ENCODE data around the gene CLP1. TPM values are rescaled to one million over a fixed set of nuclear protein-coding genes. Genes with fewer than 3 reads are reported as not detected.

Gene CLP1
- polyA plus RNA-seq, 1 donor from 2014 or later, result 18.2 TPM

DNA sequence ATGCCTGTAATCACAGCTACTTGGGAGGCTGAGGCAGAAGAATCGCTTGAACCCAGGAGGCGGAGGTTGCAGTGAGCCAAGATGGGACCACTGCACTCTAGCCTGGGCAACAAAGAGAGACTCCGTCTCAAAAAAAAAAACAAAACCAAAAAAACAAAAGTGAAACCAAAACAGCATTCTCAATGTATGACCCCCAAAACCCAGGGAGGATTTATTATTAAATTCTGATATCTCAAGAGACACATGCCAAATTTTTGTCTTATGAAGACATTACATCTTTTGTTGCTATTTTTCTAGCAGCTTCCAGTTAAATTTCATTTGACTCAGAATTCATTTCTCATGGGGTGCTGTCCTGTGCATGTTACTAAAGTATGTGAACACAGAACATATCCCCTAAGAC is 4.9 kb upstream of the CLP1 start:
- Histone ChIP-seq H3K9me2 (ENCODE audit: insufficient read depth, low read length) (no peaks in the 10 kb centered on the region), H3K9ac (ENCODE audit: low read length) (no peak overlapping the region), H2AFZ (ENCODE audit: low read depth, low read length) (no peak overlapping the region), H3K27me3 (ENCODE audit: insufficient read depth, low read depth, low read length) (no peaks in the 10 kb centered on the region), H3K36me3 (ENCODE audit: insufficient read depth, low read length) (no peaks in the 10 kb centered on the region), H3K27ac (ENCODE audit: low read length) (no peak overlapping the region), H3K79me2 (replicated peaks; ENCODE audit: insufficient read depth, low read length) (peaks cover 10% of the 10 kb centered on the region), H3K4me2 (ENCODE audit: low read length) (no peak overlapping the region), H4K20me1 (ENCODE audit: insufficient read depth) (no peaks in the 10 kb centered on the region), H3K9me3 (ENCODE audit: low read length) (no peaks in the 10 kb centered on the region), H3K4me3 (ENCODE audit: low read length) (no peak overlapping the region), H3F3A (ENCODE audit: insufficient read depth, low read length, poor library complexity, severe bottlenecking) (no peaks in the 10 kb centered on the region)
- TF ChIP-seq SMC3 (conservative IDR thresholded peaks at IDR 0.05; ENCODE audit: poor library complexity) (no peak), RAD21 (conservative IDR thresholded peaks at IDR 0.05) (no peak), POLR2AphosphoS5 (IDR thresholded peaks at IDR 0.05) (no peak), EZH2 (IDR thresholded peaks at IDR 0.05; ENCODE audit: borderline replicate concordance, insufficient read depth, low read length, poor library complexity, severe bottlenecking) (no peak), MXI1 (conservative IDR thresholded peaks at IDR 0.05; ENCODE audit: poor library complexity, severe bottlenecking) (no peak), EP300 (conservative IDR thresholded peaks at IDR 0.05; ENCODE audit: poor library complexity, severe bottlenecking) (no peak), TAF1 (IDR thresholded peaks at IDR 0.05; ENCODE audit: low read depth) (no peak)
- TF ChIP-seq, protein P1, sequence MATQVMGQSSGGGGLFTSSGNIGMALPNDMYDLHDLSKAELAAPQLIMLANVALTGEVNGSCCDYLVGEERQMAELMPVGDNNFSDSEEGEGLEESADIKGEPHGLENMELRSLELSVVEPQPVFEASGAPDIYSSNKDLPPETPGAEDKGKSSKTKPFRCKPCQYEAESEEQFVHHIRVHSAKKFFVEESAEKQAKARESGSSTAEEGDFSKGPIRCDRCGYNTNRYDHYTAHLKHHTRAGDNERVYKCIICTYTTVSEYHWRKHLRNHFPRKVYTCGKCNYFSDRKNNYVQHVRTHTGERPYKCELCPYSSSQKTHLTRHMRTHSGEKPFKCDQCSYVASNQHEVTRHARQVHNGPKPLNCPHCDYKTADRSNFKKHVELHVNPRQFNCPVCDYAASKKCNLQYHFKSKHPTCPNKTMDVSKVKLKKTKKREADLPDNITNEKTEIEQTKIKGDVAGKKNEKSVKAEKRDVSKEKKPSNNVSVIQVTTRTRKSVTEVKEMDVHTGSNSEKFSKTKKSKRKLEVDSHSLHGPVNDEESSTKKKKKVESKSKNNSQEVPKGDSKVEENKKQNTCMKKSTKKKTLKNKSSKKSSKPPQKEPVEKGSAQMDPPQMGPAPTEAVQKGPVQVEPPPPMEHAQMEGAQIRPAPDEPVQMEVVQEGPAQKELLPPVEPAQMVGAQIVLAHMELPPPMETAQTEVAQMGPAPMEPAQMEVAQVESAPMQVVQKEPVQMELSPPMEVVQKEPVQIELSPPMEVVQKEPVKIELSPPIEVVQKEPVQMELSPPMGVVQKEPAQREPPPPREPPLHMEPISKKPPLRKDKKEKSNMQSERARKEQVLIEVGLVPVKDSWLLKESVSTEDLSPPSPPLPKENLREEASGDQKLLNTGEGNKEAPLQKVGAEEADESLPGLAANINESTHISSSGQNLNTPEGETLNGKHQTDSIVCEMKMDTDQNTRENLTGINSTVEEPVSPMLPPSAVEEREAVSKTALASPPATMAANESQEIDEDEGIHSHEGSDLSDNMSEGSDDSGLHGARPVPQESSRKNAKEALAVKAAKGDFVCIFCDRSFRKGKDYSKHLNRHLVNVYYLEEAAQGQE (IDR thresholded peaks at IDR 0.05; ENCODE audit: borderline replicate concordance), result no peak
- TF ChIP-seq, protein P2, sequence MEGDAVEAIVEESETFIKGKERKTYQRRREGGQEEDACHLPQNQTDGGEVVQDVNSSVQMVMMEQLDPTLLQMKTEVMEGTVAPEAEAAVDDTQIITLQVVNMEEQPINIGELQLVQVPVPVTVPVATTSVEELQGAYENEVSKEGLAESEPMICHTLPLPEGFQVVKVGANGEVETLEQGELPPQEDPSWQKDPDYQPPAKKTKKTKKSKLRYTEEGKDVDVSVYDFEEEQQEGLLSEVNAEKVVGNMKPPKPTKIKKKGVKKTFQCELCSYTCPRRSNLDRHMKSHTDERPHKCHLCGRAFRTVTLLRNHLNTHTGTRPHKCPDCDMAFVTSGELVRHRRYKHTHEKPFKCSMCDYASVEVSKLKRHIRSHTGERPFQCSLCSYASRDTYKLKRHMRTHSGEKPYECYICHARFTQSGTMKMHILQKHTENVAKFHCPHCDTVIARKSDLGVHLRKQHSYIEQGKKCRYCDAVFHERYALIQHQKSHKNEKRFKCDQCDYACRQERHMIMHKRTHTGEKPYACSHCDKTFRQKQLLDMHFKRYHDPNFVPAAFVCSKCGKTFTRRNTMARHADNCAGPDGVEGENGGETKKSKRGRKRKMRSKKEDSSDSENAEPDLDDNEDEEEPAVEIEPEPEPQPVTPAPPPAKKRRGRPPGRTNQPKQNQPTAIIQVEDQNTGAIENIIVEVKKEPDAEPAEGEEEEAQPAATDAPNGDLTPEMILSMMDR (IDR thresholded peaks at IDR 0.05; ENCODE audit: poor library complexity, severe bottlenecking), result no peak

DNA sequence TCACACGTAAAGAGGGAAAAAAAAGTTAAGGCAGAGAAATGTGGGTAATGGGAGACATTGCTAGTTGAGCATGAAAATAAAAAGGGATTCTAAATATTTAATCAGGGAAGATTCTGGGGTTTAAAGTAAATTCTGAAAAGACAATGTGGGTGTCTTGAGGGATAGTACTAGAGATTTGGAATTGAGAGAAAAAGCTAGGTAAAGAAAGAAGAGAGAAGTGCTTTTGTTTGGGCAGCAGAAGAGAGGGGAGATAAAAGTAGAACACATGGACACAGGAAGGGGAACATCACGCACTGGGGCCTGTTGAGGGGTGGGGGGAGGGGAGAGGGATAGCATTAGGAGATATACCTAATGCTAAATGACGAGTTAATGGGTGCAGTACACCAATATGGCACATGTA is 4.4 kb upstream of the CLP1 start:
- Histone ChIP-seq H3K4me2 (ENCODE audit: low read length) (no peak overlapping the region), H3F3A (ENCODE audit: insufficient read depth, low read length, poor library complexity, severe bottlenecking) (no peaks in the 10 kb centered on the region), H3K27ac (ENCODE audit: low read length) (no peak overlapping the region), H3K9me3 (ENCODE audit: low read length) (no peaks in the 10 kb centered on the region), H2AFZ (ENCODE audit: low read depth, low read length) (no peak overlapping the region), H3K9me2 (ENCODE audit: insufficient read depth, low read length) (no peaks in the 10 kb centered on the region), H4K20me1 (ENCODE audit: insufficient read depth) (no peaks in the 10 kb centered on the region), H3K4me3 (ENCODE audit: low read length) (no peak overlapping the region), H3K79me2 (replicated peaks; ENCODE audit: insufficient read depth, low read length) (peaks cover 15% of the 10 kb centered on the region), H3K36me3 (ENCODE audit: insufficient read depth, low read length) (no peaks in the 10 kb centered on the region), H3K9ac (ENCODE audit: low read length) (no peak overlapping the region), H3K27me3 (ENCODE audit: insufficient read depth, low read depth, low read length) (no peaks in the 10 kb centered on the region)
- TF ChIP-seq SMC3 (conservative IDR thresholded peaks at IDR 0.05; ENCODE audit: poor library complexity) (no peak), EP300 (conservative IDR thresholded peaks at IDR 0.05; ENCODE audit: poor library complexity, severe bottlenecking) (no peak), RAD21 (conservative IDR thresholded peaks at IDR 0.05) (no peak), TAF1 (IDR thresholded peaks at IDR 0.05; ENCODE audit: low read depth) (no peak), MXI1 (conservative IDR thresholded peaks at IDR 0.05; ENCODE audit: poor library complexity, severe bottlenecking) (no peak), EZH2 (IDR thresholded peaks at IDR 0.05; ENCODE audit: borderline replicate concordance, insufficient read depth, low read length, poor library complexity, severe bottlenecking) (no peak)
- TF ChIP-seq, protein P2 (IDR thresholded peaks at IDR 0.05; ENCODE audit: poor library complexity, severe bottlenecking), result no peak
